ENCODE results near the gene RIN2.

RIN2 gene

GRCh38 chr20:19714579-19714840 lies 43.5 kb upstream of the RIN2 start:
- H3K4me3 ChIP-seq (ENCODE audit: insufficient read depth, low read length, poor library complexity, severe bottlenecking): no peak overlapping the region
- no peak for TF ChIP-seq EZH2phosphoT487 (conservative IDR thresholded peaks at IDR 0.05; ENCODE audit: low read length)
- TF ChIP-seq CTCF (IDR thresholded peaks at IDR 0.05; ENCODE audit: insufficient read depth, low read length, poor library complexity, severe bottlenecking): no peak
- no peaks in the 10 kb centered on the region for H3K79me2 ChIP-seq (ENCODE audit: insufficient read depth, low read length)
- H3K9me3 ChIP-seq (ENCODE audit: insufficient read depth, low read length): no peaks in the 10 kb centered on the region
- H4K20me1 ChIP-seq (ENCODE audit: low read depth, low read length): no peaks in the 10 kb centered on the region
- H3K27ac ChIP-seq (ENCODE audit: low read depth, low read length): no peak overlapping the region
- H3K9ac ChIP-seq (ENCODE audit: low read length): no peak overlapping the region
- no peak overlapping the region for H2AFZ ChIP-seq (ENCODE audit: low read depth, low read length, severe bottlenecking)
- no peaks in the 10 kb centered on the region for H3F3A ChIP-seq (ENCODE audit: insufficient read depth)
- H3K36me3 ChIP-seq (ENCODE audit: low read length): no peaks in the 10 kb centered on the region
- H3K4me2 ChIP-seq (ENCODE audit: low read depth, low read length, poor library complexity, severe bottlenecking): no peak overlapping the region
- no peaks in the 10 kb centered on the region for H3K9me2 ChIP-seq (replicated peaks; ENCODE audit: insufficient read depth, low read length)
- H3K27me3 ChIP-seq (ENCODE audit: low read length): no peaks in the 10 kb centered on the region

GRCh38 chr20:19715986-19716385 lies 42.1 kb upstream of the RIN2 start:
- no peaks in the 10 kb centered on the region for H3K9me3 ChIP-seq (ENCODE audit: insufficient read depth, low read length)
- no peaks in the 10 kb centered on the region for H3K79me2 ChIP-seq (ENCODE audit: insufficient read depth, low read length)
- no peak overlapping the region for H3K9ac ChIP-seq (ENCODE audit: low read length)
- H3K9me2 ChIP-seq (replicated peaks; ENCODE audit: insufficient read depth, low read length): no peaks in the 10 kb centered on the region
- no peaks in the 10 kb centered on the region for H3K27me3 ChIP-seq (ENCODE audit: low read length)
- H2AFZ ChIP-seq (ENCODE audit: low read depth, low read length, severe bottlenecking): no peak overlapping the region
- no peak overlapping the region for H3K27ac ChIP-seq (ENCODE audit: low read depth, low read length)
- no peak overlapping the region for H3K4me2 ChIP-seq (ENCODE audit: low read depth, low read length, poor library complexity, severe bottlenecking)
- no peak overlapping the region for H3K4me3 ChIP-seq (ENCODE audit: insufficient read depth, low read length, poor library complexity, severe bottlenecking)
- H3K36me3 ChIP-seq (ENCODE audit: low read length): no peaks in the 10 kb centered on the region
- no peaks in the 10 kb centered on the region for H4K20me1 ChIP-seq (ENCODE audit: low read depth, low read length)
- TF ChIP-seq EZH2phosphoT487 (conservative IDR thresholded peaks at IDR 0.05; ENCODE audit: low read length): no peak
- no peak for TF ChIP-seq CTCF (IDR thresholded peaks at IDR 0.05; ENCODE audit: insufficient read depth, low read length, poor library complexity, severe bottlenecking)
- no peaks in the 10 kb centered on the region for H3F3A ChIP-seq (ENCODE audit: insufficient read depth)

GRCh38 chr20:19718880-19719279 lies 39.2 kb upstream of the RIN2 start:
- Histone ChIP-seq H3K4me2 (ENCODE audit: low read depth, low read length, poor library complexity, severe bottlenecking) (no peak overlapping the region), H3K27ac (ENCODE audit: low read depth, low read length) (no peak overlapping the region), H4K20me1 (ENCODE audit: low read depth, low read length) (no peaks in the 10 kb centered on the region), H3K36me3 (ENCODE audit: low read length) (no peaks in the 10 kb centered on the region), H3K4me3 (ENCODE audit: insufficient read depth, low read length, poor library complexity, severe bottlenecking) (no peak overlapping the region), H3K9me3 (ENCODE audit: insufficient read depth, low read length) (no peaks in the 10 kb centered on the region), H3F3A (ENCODE audit: insufficient read depth) (no peaks in the 10 kb centered on the region), H3K27me3 (ENCODE audit: low read length) (no peaks in the 10 kb centered on the region), H3K9ac (ENCODE audit: low read length) (no peak overlapping the region), H2AFZ (ENCODE audit: low read depth, low read length, severe bottlenecking) (no peak overlapping the region), H3K9me2 (replicated peaks; ENCODE audit: insufficient read depth, low read length) (no peaks in the 10 kb centered on the region), H3K79me2 (ENCODE audit: insufficient read depth, low read length) (no peaks in the 10 kb centered on the region)
- no peak for TF ChIP-seq EZH2phosphoT487 (conservative IDR thresholded peaks at IDR 0.05; ENCODE audit: low read length)
- TF ChIP-seq CTCF (IDR thresholded peaks at IDR 0.05; ENCODE audit: insufficient read depth, low read length, poor library complexity, severe bottlenecking): no peak

- no peak overlapping the region for H3K9ac ChIP-seq (ENCODE audit: low read length)
- no peaks in the 10 kb centered on the region for H3K27me3 ChIP-seq (ENCODE audit: low read length)
- no peak overlapping the region for H3K4me2 ChIP-seq (ENCODE audit: low read depth, low read length, poor library complexity, severe bottlenecking)
- H3K36me3 ChIP-seq (ENCODE audit: low read length): no peaks in the 10 kb centered on the region
- no peaks in the 10 kb centered on the region for H3F3A ChIP-seq (ENCODE audit: insufficient read depth)
- no peak overlapping the region for H3K4me3 ChIP-seq (ENCODE audit: insufficient read depth, low read length, poor library complexity, severe bottlenecking)
- no peaks in the 10 kb centered on the region for H3K79me2 ChIP-seq (ENCODE audit: insufficient read depth, low read length)
- H2AFZ ChIP-seq (ENCODE audit: low read depth, low read length, severe bottlenecking): no peak overlapping the region
- H3K9me2 ChIP-seq (replicated peaks; ENCODE audit: insufficient read depth, low read length): no peaks in the 10 kb centered on the region
- no peak overlapping the region for H3K27ac ChIP-seq (ENCODE audit: low read depth, low read length)
- TF ChIP-seq CTCF (IDR thresholded peaks at IDR 0.05; ENCODE audit: insufficient read depth, low read length, poor library complexity, severe bottlenecking): no peak
- no peak for TF ChIP-seq EZH2phosphoT487 (conservative IDR thresholded peaks at IDR 0.05; ENCODE audit: low read length)
- no peaks in the 10 kb centered on the region for H3K9me3 ChIP-seq (ENCODE audit: insufficient read depth, low read length)
- no peaks in the 10 kb centered on the region for H4K20me1 ChIP-seq (ENCODE audit: low read depth, low read length)
Observed at GRCh38 chr20:19720991-19721390, 37.1 kb upstream of the RIN2 start.
